ENCODE data around the gene REELD1.

DNA sequence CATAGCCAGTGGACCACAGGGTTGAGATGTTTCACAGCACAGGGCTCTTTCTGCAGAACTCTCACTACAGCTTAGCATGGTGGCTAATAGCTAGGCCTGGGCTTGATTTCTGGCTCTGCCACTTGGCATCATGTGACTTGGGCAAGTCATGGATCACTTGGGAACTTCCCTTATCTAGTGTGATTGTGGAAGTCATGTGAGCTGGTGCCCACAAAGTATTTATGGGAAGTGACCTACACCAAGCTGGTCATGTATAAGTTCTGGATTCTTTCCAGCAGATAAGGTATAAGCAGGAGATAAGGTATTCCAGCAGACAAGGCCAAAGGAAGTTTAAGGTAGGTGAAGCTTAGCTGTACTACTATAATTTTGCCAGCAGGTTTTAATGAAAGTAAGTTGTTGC is 61.0 kb downstream of the REELD1 start:
- TF ChIP-seq, protein P1, sequence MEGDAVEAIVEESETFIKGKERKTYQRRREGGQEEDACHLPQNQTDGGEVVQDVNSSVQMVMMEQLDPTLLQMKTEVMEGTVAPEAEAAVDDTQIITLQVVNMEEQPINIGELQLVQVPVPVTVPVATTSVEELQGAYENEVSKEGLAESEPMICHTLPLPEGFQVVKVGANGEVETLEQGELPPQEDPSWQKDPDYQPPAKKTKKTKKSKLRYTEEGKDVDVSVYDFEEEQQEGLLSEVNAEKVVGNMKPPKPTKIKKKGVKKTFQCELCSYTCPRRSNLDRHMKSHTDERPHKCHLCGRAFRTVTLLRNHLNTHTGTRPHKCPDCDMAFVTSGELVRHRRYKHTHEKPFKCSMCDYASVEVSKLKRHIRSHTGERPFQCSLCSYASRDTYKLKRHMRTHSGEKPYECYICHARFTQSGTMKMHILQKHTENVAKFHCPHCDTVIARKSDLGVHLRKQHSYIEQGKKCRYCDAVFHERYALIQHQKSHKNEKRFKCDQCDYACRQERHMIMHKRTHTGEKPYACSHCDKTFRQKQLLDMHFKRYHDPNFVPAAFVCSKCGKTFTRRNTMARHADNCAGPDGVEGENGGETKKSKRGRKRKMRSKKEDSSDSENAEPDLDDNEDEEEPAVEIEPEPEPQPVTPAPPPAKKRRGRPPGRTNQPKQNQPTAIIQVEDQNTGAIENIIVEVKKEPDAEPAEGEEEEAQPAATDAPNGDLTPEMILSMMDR (IDR thresholded peaks at IDR 0.05; ENCODE audit: low read depth, low read length, missing input control), result no peak
- TF ChIP-seq, protein P2, sequence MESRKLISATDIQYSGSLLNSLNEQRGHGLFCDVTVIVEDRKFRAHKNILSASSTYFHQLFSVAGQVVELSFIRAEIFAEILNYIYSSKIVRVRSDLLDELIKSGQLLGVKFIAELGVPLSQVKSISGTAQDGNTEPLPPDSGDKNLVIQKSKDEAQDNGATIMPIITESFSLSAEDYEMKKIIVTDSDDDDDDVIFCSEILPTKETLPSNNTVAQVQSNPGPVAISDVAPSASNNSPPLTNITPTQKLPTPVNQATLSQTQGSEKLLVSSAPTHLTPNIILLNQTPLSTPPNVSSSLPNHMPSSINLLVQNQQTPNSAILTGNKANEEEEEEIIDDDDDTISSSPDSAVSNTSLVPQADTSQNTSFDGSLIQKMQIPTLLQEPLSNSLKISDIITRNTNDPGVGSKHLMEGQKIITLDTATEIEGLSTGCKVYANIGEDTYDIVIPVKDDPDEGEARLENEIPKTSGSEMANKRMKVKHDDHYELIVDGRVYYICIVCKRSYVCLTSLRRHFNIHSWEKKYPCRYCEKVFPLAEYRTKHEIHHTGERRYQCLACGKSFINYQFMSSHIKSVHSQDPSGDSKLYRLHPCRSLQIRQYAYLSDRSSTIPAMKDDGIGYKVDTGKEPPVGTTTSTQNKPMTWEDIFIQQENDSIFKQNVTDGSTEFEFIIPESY (IDR thresholded peaks at IDR 0.05), result no peak
- TF ChIP-seq RAD21 (IDR thresholded peaks at IDR 0.05), result no peak
- no peak for TF ChIP-seq EGR1 (IDR thresholded peaks at IDR 0.05; ENCODE audit: low read depth in 2 of 2)
- TF ChIP-seq, protein P3, sequence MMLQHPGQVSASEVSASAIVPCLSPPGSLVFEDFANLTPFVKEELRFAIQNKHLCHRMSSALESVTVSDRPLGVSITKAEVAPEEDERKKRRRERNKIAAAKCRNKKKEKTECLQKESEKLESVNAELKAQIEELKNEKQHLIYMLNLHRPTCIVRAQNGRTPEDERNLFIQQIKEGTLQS (IDR thresholded peaks at IDR 0.05), result no peak
- TF ChIP-seq GABPA (IDR thresholded peaks at IDR 0.05 in 1 of 2, conservative IDR thresholded peaks at IDR 0.05 in 1 of 2), result no peak

All from liver (tissue), 3 donors.